HG03103 (cell line): ENCODE data around the gene SIGLEC6.

Source experiments
- ATAC-seq: cut with Tn5 transposase; IDR thresholded peaks from one replicate; pipeline ENCODE4 v1.9.1; 2021; ENCODE audit warnings: low read depth; ENCODE audit not compliant: unreplicated experiment

Gene SIGLEC6

DNA sequence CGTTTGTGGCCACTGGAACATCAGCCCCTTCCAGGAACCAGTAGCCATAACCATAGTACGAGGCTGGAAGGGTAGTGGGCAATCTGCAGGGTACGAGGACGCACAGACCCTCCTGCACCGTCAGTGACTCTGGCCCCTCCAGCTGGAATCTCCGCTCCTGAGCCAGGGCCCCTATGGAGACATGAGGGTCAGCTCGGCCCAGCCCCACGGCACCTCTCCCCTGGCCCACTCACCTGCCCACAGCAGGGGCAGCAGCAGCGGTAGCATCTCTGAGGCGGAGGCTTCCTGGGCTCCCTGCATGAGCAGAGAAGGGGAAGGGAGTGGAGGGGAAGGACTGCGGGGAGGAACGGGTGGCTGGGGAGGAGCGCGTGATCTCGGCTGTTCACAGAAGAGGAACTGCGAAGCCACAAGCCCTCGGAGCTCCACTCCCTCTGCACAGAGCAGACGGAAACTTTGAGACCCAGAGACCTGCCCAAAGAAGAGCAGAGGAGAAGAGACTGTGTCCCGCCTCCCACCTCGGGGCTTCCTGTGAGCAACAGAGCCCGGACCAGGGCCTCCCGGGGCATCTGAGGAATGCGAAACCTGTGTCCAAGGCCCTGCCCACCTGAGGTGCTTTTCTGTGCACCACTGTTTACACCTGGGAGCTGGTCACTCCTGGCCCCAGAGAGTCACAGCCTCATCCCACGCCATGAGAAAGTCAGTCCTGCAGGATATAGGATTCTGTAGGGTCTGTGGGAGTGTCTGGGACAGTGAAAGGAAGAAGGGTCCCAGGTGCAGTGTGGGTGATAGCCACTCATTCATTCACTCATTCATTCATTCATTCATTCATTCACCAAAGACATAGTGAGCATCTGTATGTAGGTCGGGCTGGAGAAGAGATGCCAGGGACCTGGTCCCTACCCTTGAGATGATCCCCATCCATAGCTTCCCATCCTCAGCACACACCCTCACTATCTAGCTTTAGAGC lies at the start of gene SIGLEC6:
TSS of gene SIGLEC6 (minus strand) at position 322 of the 967 bp plus-strand sequence. CDS start at position 300, 22 bp downstream.
- ATAC-seq = peak; percentile 71

DNA sequence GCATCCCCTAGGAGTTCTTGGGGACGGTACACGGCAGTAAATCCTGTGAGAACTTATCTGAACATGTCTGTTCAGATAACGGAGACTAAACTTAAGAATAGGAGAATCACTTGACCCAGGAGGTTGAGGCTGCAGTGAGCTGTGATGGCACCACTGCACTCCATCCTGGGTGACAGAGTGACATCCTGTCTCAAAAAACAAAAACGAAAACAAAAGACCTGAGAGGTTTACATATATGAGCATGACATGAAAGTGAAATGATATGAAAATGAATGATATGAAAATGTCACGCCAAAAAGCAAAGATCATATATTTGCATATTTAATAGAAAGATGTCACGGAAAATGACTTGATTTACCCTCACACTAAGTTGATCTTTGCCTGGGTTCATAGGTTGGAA lies 45.4 kb upstream of the SIGLEC6 start:
- no peak for ATAC-seq

DNA sequence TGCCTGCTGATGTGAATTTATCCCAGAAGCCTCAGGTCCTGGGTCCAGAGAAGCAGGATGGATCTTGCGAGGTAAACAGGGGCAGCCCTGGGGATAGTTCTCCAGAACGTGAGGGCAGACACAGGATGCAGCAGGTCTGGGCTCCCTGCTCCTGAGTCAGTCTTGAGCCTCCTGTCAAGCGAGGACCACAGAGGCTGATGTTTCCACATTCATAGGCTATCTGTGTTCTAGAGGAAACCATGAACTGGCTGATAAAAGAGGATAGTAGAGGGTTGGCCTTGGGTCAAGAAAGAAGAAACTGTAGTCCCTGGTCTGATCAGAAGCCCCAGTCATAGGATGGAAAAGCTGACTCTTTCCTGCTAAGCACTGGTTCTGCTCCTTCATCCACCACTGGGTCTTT lies 41.9 kb upstream of the SIGLEC6 start:
- ATAC-seq = no peak

DNA sequence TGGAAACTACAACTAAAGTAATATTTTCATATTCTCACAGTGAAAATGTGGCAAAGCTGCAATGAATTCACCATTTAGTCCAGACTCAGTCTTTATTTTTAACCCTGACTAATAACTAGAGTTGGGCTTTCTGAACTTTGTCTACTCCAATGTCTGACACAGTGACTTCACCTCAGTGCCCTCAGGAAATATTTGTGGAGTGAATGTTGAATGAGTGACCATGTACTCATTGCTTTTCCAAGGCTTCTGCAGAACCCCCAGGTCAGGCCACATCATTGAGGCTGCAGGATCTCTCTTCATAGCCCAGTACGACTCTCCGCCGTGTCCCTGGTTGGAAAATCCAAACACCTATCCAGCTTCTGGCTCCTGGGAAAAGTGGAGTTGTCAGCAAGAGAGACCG lies 41.4 kb upstream of the SIGLEC6 start:
- no peak for ATAC-seq

DNA sequence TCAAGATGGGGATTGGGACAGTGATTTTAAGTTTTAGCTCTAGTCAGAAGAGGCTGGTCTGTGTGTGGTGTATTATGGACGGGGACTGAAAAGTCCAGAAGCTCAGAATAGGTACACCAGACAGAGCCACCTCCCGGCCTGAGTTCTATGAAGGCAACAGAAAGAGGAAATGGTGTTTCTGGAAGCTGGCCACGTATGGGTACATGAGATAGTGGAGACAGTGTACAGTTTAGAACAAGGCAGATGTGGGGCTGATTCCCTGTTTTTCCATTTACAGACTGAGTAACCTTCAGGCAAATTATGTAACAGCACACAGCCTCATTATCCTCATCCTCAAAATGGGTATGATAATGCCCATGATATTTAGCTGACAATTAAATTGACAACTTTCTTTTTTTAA lies 40.9 kb upstream of the SIGLEC6 start:
- ATAC-seq = no peak

DNA sequence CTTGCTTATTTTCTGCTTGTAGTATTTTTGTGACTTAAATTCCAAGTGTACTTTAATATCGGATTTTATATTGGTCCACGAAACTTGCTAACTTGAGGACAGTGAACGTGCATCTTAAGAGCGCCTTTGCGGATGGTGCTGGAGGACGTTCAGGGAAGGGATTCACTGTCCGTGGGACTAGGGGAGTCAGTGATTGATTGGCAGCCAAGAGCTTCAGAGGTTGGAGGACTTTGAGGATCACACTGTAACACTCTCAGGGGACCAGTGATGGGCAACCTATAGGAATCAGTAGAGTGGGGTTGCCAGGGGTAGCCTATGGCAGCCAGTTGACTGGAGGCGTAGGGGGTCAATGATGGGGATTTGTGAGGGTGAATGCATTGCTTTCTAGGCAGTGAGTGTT lies 40.1 kb upstream of the SIGLEC6 start:
- no peak for ATAC-seq

DNA sequence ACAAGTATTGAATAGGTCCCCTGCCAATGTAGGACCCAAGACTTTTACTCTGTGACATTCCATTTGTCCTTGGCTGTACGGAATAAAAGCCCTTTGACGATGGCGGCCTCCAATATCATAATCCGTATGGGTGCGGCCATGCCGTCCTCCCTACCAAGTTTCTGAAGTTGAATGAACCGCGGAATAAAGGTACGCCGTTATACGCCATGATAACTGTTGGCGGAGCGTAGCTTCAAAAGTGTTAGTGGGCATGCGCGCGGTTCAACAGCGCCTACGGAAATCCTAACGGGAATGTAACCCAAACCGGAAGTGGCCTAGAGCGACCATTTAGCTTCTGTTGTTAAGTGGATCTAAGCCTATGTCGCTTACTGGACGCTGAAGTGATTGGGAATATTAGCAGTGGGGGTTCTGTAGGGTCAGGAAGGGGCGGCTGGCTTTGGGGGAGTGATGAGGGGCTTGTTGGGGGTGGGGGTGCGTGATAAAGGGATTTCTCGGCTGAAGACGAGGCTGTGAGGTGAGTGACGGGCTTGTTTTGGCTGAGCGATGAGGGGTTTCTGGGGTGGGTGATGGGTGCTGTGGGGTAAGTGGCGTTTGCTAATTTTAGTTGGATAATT lies 39.6 kb upstream of the SIGLEC6 start, which contains the start of gene ZNF175:
TSS of gene ZNF175 (plus strand) at position 322 of the 614 bp plus-strand sequence. CDS start 2,047 bp downstream, outside the sequence.
- ATAC-seq = peak; percentile 84

DNA sequence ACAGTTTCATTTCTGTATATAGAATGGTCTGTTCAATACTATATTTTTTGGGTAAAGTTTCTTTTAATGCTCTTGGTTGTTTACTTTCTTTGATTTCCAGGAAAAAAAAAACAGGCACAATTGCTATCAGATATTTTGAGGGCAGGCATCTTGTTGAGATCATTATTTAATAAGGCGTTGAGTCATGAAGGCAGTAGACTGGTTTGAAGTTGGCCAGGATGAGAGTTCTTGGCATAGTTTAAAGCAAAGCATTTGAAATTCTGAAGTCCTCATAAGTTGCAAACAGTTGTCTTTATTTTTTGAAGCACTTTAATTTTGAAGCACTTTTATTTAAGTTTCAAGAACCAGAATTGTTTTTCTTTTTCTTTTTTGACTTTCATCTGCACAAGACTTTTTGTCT lies 37.0 kb upstream of the SIGLEC6 start:
- ATAC-seq = no peak

DNA sequence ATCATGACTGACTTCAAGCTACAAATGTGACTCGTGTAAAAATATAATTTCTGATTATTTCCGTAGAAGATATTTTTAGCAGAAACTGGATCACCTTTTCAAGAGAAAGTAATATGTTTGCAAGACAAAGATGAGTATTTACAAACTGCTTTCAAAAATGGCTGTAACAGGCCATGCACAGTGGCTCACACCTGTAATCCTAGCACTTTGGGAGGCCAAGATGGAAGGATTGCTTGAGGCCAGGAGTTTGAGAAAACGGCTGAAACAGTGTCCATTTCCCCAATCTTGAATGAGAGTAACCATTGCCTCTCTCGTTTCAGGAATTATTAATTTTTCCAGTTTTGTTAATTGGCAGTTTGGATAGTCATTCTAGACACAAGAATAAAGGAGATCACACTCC lies 36.1 kb upstream of the SIGLEC6 start:
- ATAC-seq = no peak

DNA sequence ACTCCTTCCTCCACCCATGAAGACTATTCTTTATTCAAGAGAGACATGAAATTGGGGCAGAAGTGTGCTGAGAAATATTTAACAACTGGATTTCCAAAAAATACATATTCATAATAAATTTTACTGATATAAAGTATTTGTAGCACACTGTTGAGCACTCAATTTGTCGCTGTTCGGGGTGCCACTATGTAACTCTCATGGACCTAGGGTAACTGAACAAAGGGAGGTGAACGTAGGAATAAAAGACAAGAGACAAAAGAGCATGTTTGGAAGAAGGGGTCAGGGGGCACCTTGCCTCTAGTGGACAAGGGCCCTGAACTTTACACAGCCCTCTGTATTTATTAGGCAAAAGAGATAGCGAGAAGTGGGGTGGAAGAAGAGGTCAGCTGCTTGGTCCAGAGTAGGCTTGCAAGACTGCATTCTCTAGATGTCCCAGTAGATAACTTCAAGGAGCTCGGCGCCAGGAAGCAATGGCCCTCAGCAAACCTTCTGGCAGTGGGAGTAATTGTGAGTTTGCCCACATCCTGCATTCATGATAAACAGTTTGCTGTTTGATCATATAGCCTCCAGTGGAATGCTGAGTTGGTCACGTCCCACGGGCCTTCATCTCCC lies 35.1 kb upstream of the SIGLEC6 start:
- ATAC-seq = no peak

DNA sequence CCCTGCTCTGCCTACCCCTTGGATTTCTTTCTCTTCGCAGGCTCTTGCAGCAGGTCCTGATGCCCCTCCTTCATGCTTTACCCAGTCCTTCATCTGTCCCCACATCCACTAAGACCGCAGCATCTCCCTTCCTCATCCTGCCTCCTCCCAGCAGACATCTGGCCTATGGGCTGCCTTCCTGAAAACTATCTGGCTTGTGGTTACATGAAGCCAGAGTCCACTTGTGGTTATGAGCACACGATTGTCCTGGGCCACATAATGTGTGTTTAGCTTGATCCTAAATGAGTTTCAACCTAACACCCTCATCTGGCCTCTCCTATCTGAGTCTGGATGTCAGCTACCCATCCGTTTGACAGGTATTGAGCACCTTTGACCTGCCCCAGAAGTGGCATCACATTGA lies 34.1 kb upstream of the SIGLEC6 start:
- no peak for ATAC-seq

DNA sequence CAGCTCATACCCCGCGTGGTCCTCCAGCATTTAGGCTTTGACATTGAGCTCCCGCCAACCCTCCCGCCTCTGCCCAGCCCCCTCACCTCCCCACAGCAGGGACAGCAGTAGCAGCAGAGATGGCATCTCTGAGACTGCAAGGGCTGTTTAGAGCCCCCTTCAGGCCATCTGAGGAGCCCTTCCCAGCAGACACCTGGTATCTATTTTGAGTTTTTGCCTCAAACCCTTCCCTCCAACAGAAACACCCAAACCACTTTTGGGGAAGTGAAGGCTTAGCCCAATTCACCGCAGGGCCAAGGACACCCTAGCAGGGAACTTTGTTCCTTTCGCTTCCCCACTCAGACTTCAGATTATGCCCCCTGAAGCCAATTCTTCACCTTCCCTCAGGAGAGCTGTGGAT lies 33.3 kb upstream of the SIGLEC6 start:
- ATAC-seq = no peak

DNA sequence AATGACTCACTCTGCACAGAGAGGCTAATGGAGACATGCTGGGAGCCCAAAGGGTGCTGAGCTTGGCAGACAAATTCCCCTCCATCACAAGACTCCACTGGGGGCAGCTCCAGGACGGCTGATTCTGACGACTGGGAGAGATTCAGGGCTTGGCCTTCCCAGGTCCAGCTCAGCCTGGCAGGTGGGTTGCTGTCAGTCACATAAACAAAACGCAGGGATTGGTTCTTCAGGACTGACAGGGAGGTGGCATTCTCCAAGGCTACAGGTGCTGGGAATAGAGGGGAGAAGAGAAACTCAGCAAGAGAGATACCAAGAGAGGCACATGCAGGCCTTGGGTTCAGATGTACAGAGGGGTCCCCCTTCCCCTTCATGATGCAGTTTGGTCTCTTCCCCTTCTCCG lies 28.9 kb upstream of the SIGLEC6 start:
- ATAC-seq = no peak

DNA sequence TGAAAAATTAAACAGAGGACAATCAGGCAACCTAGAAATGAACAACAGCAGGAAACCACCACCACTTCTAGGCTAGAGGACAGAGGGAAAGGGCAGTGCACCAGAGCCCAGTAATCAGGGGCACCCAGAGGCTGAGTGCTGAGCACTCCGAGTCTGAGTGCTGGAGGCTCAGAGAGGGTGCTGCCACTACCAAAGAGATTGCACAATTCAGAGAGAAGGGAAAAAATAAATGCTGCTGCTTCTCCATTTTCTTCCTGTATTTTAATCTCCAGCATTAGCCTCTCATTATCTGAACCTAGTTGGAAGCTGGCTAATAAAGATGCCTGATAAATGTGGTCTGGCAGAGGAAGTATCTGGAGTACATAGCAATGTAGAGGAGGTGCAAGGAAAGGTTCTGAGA lies 27.8 kb upstream of the SIGLEC6 start:
- no peak for ATAC-seq

DNA sequence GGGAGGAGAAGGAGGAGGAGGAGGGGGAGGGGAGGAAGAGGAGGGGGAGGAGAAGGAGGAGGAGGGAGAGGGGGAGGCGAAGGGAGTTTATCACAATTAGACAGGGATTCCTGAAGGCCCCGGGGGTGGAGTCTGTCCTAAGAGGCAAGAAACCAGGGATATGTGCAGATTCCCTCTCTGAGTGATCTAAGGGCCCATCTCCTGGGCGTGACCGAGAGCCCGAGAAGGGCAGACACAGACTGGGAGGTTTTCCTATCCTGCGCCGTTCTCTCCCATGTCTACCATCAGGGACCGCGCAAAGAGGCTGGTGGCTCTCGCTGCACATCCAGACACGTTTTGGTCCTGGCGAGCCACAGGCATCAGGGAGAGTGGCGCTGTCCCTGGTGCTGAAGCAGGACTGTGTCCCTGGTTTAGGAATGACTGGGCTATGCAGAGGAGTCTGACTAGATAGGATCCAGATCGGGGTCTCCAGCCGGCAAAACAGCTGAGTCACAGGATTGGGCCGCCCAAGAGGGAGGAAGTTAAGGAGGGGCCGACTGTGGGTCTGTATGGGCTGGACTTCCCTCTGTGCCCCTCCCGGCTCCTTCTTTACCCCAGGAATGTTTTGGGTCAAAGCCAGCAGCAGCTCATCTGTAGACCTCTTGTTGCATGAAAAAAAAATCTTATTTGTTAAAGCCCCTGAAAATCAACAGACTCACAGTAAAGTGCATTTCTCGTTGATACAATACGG lies 21.7 kb upstream of the SIGLEC6 start:
- no peak for ATAC-seq

DNA sequence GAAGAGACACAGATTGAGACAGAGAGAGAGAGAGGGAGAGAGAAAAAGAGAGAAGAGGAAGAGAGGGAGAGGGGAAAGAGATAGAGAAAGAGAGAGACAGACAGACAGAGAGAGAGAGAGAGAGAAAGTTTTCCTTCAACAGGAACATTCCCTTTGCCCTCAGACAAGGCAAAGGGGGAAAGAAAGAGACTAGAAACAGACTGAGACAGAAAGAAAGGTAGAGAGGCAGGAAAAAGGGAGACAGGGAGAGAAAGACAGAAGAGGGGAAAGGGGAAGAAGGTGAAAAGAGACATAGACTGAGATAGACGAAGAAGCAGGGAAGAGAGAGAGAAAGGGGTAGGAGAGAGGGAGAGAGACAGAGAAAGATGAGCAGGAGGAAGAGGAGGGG lies 21.1 kb upstream of the SIGLEC6 start:
- ATAC-seq = no peak

DNA sequence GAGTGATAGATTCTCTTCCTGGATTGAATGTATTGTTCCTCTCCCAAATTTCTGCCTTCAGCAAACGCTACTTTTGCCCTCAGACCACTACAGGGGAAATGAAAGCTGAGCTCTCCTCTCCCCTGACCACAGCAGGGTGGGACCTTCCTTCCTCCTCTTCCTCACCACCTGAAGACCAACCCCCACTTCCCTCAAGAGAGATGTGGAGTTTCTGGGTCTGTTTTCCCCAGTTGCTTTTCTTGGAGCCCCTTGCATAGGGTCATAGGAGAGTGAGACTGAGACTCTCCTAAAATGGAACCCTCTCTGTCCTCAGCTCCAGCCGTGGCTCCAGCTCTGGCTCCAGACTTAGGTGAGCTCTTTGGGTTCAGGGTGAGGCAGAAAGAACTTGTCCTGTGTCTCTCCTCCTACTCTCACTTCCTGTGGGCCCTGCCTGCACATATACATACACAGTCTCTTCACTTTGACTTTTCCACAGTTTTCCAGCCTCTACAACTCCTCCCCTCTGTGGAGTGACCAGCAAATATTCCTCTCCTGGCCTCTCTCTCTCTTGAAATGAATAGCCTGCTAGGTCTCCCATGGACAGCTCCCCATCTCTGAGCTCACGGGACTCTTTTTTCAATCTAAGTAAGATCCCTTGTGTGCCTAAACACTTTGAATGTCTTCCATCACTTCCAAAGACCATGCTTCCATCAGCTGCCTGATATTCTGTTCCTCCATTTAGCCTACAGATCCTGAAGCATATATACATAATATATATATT lies 20.4 kb upstream of the SIGLEC6 start:
- ATAC-seq = no peak

DNA sequence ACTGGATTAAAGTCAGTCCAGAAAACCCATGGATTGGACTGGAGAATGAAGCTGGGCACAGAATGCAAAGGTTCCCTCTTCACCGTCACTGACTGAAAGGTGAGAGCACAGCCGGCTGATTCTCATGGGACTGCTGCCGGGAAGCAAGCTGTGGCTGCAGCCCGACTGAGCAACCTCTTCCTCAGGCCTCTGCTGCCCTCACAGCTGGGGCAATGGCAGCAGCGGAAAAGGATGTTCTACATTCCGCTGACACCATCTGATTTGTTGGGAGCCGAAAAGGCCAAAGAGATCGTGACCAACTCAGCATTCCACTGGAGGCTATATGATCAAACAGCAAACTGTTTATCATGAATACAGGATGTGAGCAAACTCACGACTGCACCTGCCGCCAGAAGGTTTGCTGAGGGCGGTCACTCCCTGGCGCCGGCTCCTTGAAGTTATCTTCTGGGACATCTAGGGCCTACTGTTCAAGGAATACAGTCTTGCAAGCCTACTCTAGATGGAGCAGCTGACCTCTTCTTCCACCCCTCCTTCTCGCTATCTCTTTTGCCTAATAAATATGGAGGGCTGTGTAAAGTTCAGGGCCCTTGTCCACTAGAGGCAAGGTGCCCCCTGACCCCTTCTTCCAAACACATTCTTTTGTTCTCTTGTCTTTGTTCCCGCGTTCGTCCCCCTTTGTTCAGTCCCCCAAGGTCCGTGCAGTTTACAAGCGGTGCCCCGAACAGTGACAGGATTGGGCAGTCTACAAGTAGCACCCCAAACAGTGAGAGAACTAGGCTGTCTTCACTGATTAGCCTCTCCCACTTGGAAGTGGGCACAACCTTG lies 19.6 kb upstream of the SIGLEC6 start:
- ATAC-seq = no peak
